Measurements from ENCODE around the gene ADCY7.
"Not testable (repeated sequence)": the region's sequence is repeated elsewhere in the genome, so short reads cannot be mapped to it uniquely, and the experiment has no call there.

The ADCY7 gene

GRCh38 chr16:50338371-50339231, 72.2 kb downstream of the ADCY7 start:
- DNase-seq (ENCODE audit: low read depth), result no peak

- DNase-seq (ENCODE audit: low read depth), result peak; percentile 96
These were observed 74.2 kb downstream of the ADCY7 start for GRCh38 chr16:50340578-50340977.

- not testable (repeated sequence) for DNase-seq (ENCODE audit: low read depth)
These were observed 77.2 kb downstream of the ADCY7 start for GRCh38 chr16:50343566-50343965.

- DNase-seq (ENCODE audit: low read depth), result not testable (repeated sequence)
These were observed 78.9 kb downstream of the ADCY7 start for GRCh38 chr16:50345210-50345609.

- no peak for DNase-seq (ENCODE audit: low read depth)
These were observed 84.8 kb downstream of the ADCY7 start for GRCh38 chr16:50351116-50351515.

- DNase-seq (ENCODE audit: low read depth), result no peak
These were observed 85.6 kb downstream of the ADCY7 start for GRCh38 chr16:50351952-50352351.

GRCh38 chr16:50354082-50354481, 87.7 kb downstream of the ADCY7 start:
- no peak for DNase-seq (ENCODE audit: low read depth)

- no peak for DNase-seq (ENCODE audit: low read depth)
These were observed 88.5 kb downstream of the ADCY7 start for GRCh38 chr16:50354629-50355456.

GRCh38 chr16:50359626-50360025, 93.3 kb downstream of the ADCY7 start:
- DNase-seq (ENCODE audit: low read depth), result no peak

- peak; percentile 25 for DNase-seq (ENCODE audit: low read depth)
These were observed 93.9 kb downstream of the ADCY7 start for GRCh38 chr16:50360033-50360778.

- DNase-seq (ENCODE audit: low read depth), result no peak
These were observed 94.4 kb downstream of the ADCY7 start for GRCh38 chr16:50360779-50361178.

- DNase-seq (ENCODE audit: low read depth), result no peak
These were observed 97.3 kb downstream of the ADCY7 start for GRCh38 chr16:50363656-50364055.

GRCh38 chr16:50365791-50366575, 99.6 kb downstream of the ADCY7 start:
- DNase-seq (ENCODE audit: low read depth), result no peak
